Measurements from ENCODE around the gene NUDT21.

DNA sequence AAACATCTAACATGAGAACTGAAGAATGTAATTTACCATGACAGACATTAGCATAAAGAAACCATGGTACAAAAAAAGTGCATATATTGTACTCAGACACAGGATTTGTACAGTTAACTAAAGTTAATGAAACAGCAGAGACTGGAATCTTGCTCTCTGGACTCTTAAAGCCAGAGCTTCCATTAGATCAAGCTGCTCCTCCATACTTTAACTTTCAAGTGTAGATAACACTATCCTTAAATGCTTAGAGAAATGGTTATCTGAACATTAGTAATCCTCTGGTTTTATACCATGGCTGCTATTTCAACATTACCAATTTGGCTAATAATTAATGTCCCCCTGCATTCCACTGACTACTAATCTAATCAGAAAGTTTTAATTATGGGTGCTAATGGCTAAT lies 3.1 kb downstream of the NUDT21 start:
- TF ChIP-seq, protein P1, sequence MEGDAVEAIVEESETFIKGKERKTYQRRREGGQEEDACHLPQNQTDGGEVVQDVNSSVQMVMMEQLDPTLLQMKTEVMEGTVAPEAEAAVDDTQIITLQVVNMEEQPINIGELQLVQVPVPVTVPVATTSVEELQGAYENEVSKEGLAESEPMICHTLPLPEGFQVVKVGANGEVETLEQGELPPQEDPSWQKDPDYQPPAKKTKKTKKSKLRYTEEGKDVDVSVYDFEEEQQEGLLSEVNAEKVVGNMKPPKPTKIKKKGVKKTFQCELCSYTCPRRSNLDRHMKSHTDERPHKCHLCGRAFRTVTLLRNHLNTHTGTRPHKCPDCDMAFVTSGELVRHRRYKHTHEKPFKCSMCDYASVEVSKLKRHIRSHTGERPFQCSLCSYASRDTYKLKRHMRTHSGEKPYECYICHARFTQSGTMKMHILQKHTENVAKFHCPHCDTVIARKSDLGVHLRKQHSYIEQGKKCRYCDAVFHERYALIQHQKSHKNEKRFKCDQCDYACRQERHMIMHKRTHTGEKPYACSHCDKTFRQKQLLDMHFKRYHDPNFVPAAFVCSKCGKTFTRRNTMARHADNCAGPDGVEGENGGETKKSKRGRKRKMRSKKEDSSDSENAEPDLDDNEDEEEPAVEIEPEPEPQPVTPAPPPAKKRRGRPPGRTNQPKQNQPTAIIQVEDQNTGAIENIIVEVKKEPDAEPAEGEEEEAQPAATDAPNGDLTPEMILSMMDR (IDR thresholded peaks at IDR 0.05), result no peak
- TF ChIP-seq ZFX (IDR thresholded peaks at IDR 0.05; ENCODE audit: borderline replicate concordance), result no peak
